ENCODE measurements around the gene GCK. TPM values are rescaled to one million over a fixed set of nuclear protein-coding genes. Genes with fewer than 3 reads are reported as not detected.
"Not testable (repeated sequence)": the region's sequence is repeated elsewhere in the genome, so short reads cannot be mapped to it uniquely, and the experiment has no call there.

Gene GCK
- total RNA-seq, 1 donor from 2014 or later = 1.7 TPM

- no peaks in the 10 kb centered on the region for H3K27me3 ChIP-seq
- TF ChIP-seq POLR2AphosphoS5 (IDR thresholded peaks at IDR 0.05; ENCODE audit: insufficient read depth in 1 of 2, low read depth in 1 of 2) (no peak), POLR2A (IDR thresholded peaks at IDR 0.05) (no peak), CTCF (IDR thresholded peaks at IDR 0.05) (no peak)
- H3K9me3 ChIP-seq = no peaks in the 10 kb centered on the region
- intact Hi-C loops (cut with DNase I) = no loop called here
- H3K36me3 ChIP-seq = peaks cover 1 to 79% of the 10 kb centered on the region in 2 donors
- H3K4me1 ChIP-seq = no peaks in the 10 kb centered on the region
- H3K27ac ChIP-seq = no peak overlapping the region
- H3K4me3 ChIP-seq = no peak overlapping the region
- no peak for DNase-seq (ENCODE audit: extremely low spot score in 2 of 2)
Observed at GRCh38 chr7:44210107-44210506, 20.9 kb upstream of the GCK start.

- DNase-seq (ENCODE audit: extremely low spot score in 2 of 2) = no peak
- TF ChIP-seq CTCF (IDR thresholded peaks at IDR 0.05) (no peak), POLR2AphosphoS5 (IDR thresholded peaks at IDR 0.05; ENCODE audit: insufficient read depth in 1 of 2, low read depth in 1 of 2) (no peak), POLR2A (IDR thresholded peaks at IDR 0.05) (no peak)
Observed at GRCh38 chr7:44208085-44208484, 18.8 kb upstream of the GCK start.

GRCh38 chr7:44206008-44206407, 16.8 kb upstream of the GCK start:
- TF ChIP-seq POLR2A (IDR thresholded peaks at IDR 0.05) = no peak
- no peak for TF ChIP-seq CTCF (IDR thresholded peaks at IDR 0.05)
- no peak for TF ChIP-seq POLR2AphosphoS5 (IDR thresholded peaks at IDR 0.05; ENCODE audit: insufficient read depth in 1 of 2, low read depth in 1 of 2)
- H3K36me3 ChIP-seq = peaks cover 4 to 65% of the 10 kb centered on the region in 2 donors
- no peaks in the 10 kb centered on the region for H3K9me3 ChIP-seq
- intact Hi-C loops (cut with DNase I) = no loop called here
- H3K27me3 ChIP-seq = no peaks in the 10 kb centered on the region
- H3K4me1 ChIP-seq = peaks cover 15% of the 10 kb centered on the region
- H3K4me3 ChIP-seq = no peak overlapping the region
- no peak for DNase-seq (ENCODE audit: extremely low spot score in 2 of 2)
- H3K27ac ChIP-seq = no peak overlapping the region

More at GRCh38 chr7:44208085-44208484, 18.8 kb upstream of the GCK start:
- intact Hi-C loops (cut with DNase I) = no loop called here
- Histone ChIP-seq H3K4me1 (no peaks in the 10 kb centered on the region), H3K27ac (no peak overlapping the region), H3K4me3 (no peak overlapping the region), H3K36me3 (peaks cover 4 to 85% of the 10 kb centered on the region in 2 donors), H3K9me3 (no peaks in the 10 kb centered on the region), H3K27me3 (no peaks in the 10 kb centered on the region)

GRCh38 chr7:44201813-44202212, 12.6 kb upstream of the GCK start:
- TF ChIP-seq POLR2A (IDR thresholded peaks at IDR 0.05) (no peak), CTCF (IDR thresholded peaks at IDR 0.05) (no peak), POLR2AphosphoS5 (IDR thresholded peaks at IDR 0.05; ENCODE audit: insufficient read depth in 1 of 2, low read depth in 1 of 2) (no peak)
- intact Hi-C loops (cut with DNase I) = no loop called here
- H3K27ac ChIP-seq = no peak overlapping the region

GRCh38 chr7:44200699-44201461, 11.6 kb upstream of the GCK start, which contains the start of gene YKT6:
Gene YKT6, plus strand, starts transcription at chr7:44200978. Its CDS starts 158 bp downstream, at chr7:44201136.
- H3K27me3 ChIP-seq = no peaks in the 10 kb centered on the region
- H3K36me3 ChIP-seq = peaks cover 4 to 16% of the 10 kb centered on the region in 2 donors
- peaks cover 15% of the 10 kb centered on the region for H3K4me1 ChIP-seq
- no peaks in the 10 kb centered on the region for H3K9me3 ChIP-seq
- TF ChIP-seq POLR2AphosphoS5 (IDR thresholded peaks at IDR 0.05; ENCODE audit: insufficient read depth in 1 of 2, low read depth in 1 of 2) (peak; percentile 73 to 92), CTCF (IDR thresholded peaks at IDR 0.05) (peak in 2 of 3 experiments; percentile 31 to 61), POLR2A (IDR thresholded peaks at IDR 0.05) (peak in 1 of 2 donors; percentile 48)
- H3K27ac ChIP-seq = peak within 1 kb of the TSS; percentile 45
- peak in 1 of 2 donors; percentile 92 for DNase-seq (ENCODE audit: extremely low spot score in 2 of 2)
- H3K4me3 ChIP-seq = peak within 1 kb of the TSS; percentile 91 to 94
- intact Hi-C loops (cut with DNase I) = no loop called here

More at GRCh38 chr7:44201813-44202212, 12.6 kb upstream of the GCK start:
- Histone ChIP-seq H3K4me3 (peak overlapping the region; percentile 91 to 94), H3K4me1 (peaks cover 15% of the 10 kb centered on the region), H3K36me3 (peaks cover 4 to 24% of the 10 kb centered on the region in 2 donors), H3K27me3 (no peaks in the 10 kb centered on the region), H3K9me3 (no peaks in the 10 kb centered on the region)
- no peak for DNase-seq (ENCODE audit: extremely low spot score in 2 of 2)

- H3K27ac ChIP-seq; H3K27me3 ChIP-seq; H3K36me3 ChIP-seq; H3K9me3 ChIP-seq; DNase-seq (ENCODE audit: extremely low spot score in 2 of 2); intact Hi-C loops (cut with DNase I): not testable (repeated sequence)
- H3K4me1 ChIP-seq = peaks cover 15% of the 10 kb centered on the region
- H3K4me3 ChIP-seq = peak overlapping the region in 1 of 2 donors; percentile 91
Observed at GRCh38 chr7:44200163-44200562, 10.9 kb upstream of the GCK start.

All from vagina (tissue), 2 donors.